ENCODE measurements around the gene OR5H1. TPM values are rescaled to one million over a fixed set of nuclear protein-coding genes. Genes with fewer than 3 reads are reported as not detected.
A peak's percentile ranks its signal among the peaks of the same experiment; 100 is the strongest.
"Not testable (repeated sequence)": the region's sequence is repeated elsewhere in the genome, so short reads cannot be mapped to it uniquely, and the experiment has no call there.

OR5H1 gene
- total RNA-seq, 1 donor from 2014 or later, result not detected

GRCh38 chr3:98109807-98110549 lies 20.5 kb upstream of the OR5H1 start:
- H3K9me3 Mint-ChIP-seq (ENCODE audit: low read depth), result no peaks in the 10 kb centered on the region
- TF ChIP-seq, protein P1, sequence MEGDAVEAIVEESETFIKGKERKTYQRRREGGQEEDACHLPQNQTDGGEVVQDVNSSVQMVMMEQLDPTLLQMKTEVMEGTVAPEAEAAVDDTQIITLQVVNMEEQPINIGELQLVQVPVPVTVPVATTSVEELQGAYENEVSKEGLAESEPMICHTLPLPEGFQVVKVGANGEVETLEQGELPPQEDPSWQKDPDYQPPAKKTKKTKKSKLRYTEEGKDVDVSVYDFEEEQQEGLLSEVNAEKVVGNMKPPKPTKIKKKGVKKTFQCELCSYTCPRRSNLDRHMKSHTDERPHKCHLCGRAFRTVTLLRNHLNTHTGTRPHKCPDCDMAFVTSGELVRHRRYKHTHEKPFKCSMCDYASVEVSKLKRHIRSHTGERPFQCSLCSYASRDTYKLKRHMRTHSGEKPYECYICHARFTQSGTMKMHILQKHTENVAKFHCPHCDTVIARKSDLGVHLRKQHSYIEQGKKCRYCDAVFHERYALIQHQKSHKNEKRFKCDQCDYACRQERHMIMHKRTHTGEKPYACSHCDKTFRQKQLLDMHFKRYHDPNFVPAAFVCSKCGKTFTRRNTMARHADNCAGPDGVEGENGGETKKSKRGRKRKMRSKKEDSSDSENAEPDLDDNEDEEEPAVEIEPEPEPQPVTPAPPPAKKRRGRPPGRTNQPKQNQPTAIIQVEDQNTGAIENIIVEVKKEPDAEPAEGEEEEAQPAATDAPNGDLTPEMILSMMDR (IDR thresholded peaks at IDR 0.05), result no peak
- H3K4me3 Mint-ChIP-seq (ENCODE audit: unreplicated experiment), result no peak overlapping the region

DNA sequence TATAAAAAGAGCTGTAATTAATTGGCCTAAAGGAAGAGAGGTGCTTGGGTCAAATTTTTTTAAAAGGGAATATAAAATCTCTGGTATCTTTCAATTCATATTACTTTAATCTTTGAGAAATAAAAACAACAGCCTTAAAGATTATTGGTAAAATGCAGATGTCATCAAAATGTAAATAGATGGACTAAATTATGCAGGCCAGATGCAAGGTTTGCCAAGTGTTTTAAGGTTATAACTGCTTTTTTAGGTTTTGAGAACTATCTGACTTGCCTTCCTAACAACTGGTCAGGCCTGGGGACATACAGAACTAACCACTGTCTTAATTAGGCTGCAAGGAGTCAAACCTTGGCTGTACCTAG lies 20.0 kb upstream of the OR5H1 start:
- Mint-ChIP-seq H3K9me3 (ENCODE audit: low read depth) (no peaks in the 10 kb centered on the region), H3K4me3 (ENCODE audit: unreplicated experiment) (no peak overlapping the region), H3K27ac (ENCODE audit: unreplicated experiment) (no peak overlapping the region), H3K36me3 (ENCODE audit: low read depth) (no peaks in the 10 kb centered on the region), H3K27me3 (ENCODE audit: low read depth) (peaks cover 9% of the 10 kb centered on the region), H3K4me1 (ENCODE audit: low read depth) (no peaks in the 10 kb centered on the region)
- TF ChIP-seq, protein P1 (IDR thresholded peaks at IDR 0.05), result no peak
- no peak for DNase-seq (ENCODE audit: low spot score)

More at GRCh38 chr3:98109807-98110549, 20.5 kb upstream of the OR5H1 start:
- Mint-ChIP-seq H3K27me3 (ENCODE audit: low read depth) (peaks cover 9% of the 10 kb centered on the region), H3K36me3 (ENCODE audit: low read depth) (no peaks in the 10 kb centered on the region), H3K4me1 (ENCODE audit: low read depth) (no peaks in the 10 kb centered on the region), H3K27ac (ENCODE audit: unreplicated experiment) (no peak overlapping the region)
- DNase-seq (ENCODE audit: low spot score), result peak; percentile 29

GRCh38 chr3:98114264-98114663 lies 16.3 kb upstream of the OR5H1 start:
- no peak for DNase-seq (ENCODE audit: low spot score)
- H3K4me3 Mint-ChIP-seq (ENCODE audit: unreplicated experiment), result no peak overlapping the region
- no peak overlapping the region for H3K27ac Mint-ChIP-seq (ENCODE audit: unreplicated experiment)
- TF ChIP-seq, protein P1 (IDR thresholded peaks at IDR 0.05), result no peak
- H3K9me3 Mint-ChIP-seq (ENCODE audit: low read depth), result peaks cover 6% of the 10 kb centered on the region
- H3K4me1 Mint-ChIP-seq (ENCODE audit: low read depth), result no peaks in the 10 kb centered on the region
- H3K27me3 Mint-ChIP-seq (ENCODE audit: low read depth), result peaks cover 12% of the 10 kb centered on the region
- no peaks in the 10 kb centered on the region for H3K36me3 Mint-ChIP-seq (ENCODE audit: low read depth)

DNA sequence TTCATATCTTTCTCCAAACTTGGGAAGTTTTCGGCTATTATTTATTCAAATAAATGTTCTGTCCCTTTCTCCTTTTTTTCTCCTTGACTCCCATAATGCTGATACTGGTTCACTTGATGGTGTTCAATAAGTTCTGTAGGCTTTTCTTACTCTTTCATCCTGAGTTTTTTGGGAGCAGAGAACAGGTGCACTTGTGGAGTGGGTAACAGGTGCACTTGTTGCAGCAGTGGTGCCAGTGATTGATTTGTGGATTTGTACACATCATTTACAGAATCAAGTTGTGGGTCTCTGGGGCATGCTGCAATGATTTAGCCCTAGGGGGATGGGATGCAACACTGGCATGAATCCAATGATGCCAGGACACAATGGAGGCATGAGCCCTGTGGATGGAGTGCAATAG lies 14.8 kb upstream of the OR5H1 start:
- DNase-seq (ENCODE audit: low spot score), result no peak
- TF ChIP-seq, protein P1 (IDR thresholded peaks at IDR 0.05), result no peak
- Mint-ChIP-seq H3K27me3 (ENCODE audit: low read depth) (peaks cover 16% of the 10 kb centered on the region), H3K27ac (ENCODE audit: unreplicated experiment) (no peak overlapping the region), H3K9me3 (ENCODE audit: low read depth) (peaks cover 6% of the 10 kb centered on the region), H3K4me1 (ENCODE audit: low read depth) (no peaks in the 10 kb centered on the region), H3K36me3 (ENCODE audit: low read depth) (no peaks in the 10 kb centered on the region), H3K4me3 (ENCODE audit: unreplicated experiment) (no peak overlapping the region)

GRCh38 chr3:98136631-98137030 lies 6.1 kb downstream of the OR5H1 start:
- TF ChIP-seq, protein P1 (IDR thresholded peaks at IDR 0.05), result no peak

DNA sequence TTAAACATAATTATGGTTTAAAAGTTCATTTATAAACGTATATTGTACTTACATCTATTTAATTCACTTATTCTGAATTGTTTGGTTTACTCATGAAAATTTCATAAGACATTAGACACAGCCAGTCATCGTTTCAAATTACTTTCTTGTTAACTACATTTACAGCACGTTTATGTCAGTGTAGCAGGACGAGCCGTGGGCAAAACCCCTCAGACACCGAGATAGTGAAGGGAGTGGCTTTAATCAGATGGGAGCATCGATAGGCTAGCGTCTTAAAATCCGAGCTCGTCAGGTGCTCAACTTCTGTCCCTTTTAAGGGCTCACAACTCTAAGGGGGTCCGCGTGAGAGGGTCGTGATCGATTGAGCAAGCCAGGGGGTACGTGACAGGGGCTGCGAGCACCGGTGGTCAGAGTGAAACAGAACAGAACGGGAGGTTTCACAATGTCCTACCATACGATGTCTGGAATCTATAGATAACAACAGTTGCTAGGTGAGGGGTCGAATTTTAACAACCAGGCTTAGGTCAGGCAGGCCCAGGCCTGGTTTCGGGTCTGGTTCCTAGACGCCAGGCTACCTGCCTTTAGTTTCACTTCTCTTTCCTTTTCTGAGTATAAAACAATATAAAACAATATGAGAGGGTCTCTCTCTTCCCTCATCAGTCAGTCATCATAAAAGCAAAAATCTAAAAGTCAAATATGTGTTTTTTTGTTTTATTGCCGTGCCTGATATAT lies 7.5 kb downstream of the OR5H1 start:
- H3K36me3 Mint-ChIP-seq (ENCODE audit: low read depth); DNase-seq (ENCODE audit: low spot score); H3K4me1 Mint-ChIP-seq (ENCODE audit: low read depth); H3K27ac Mint-ChIP-seq (ENCODE audit: unreplicated experiment); H3K4me3 Mint-ChIP-seq (ENCODE audit: unreplicated experiment); H3K27me3 Mint-ChIP-seq (ENCODE audit: low read depth); H3K9me3 Mint-ChIP-seq (ENCODE audit: low read depth): not testable (repeated sequence)

More at GRCh38 chr3:98136631-98137030, 6.1 kb downstream of the OR5H1 start:
- H3K9me3 Mint-ChIP-seq (ENCODE audit: low read depth), result no peaks in the 10 kb centered on the region
- no peak overlapping the region for H3K27ac Mint-ChIP-seq (ENCODE audit: unreplicated experiment)
- DNase-seq (ENCODE audit: low spot score), result no peak
- H3K4me3 Mint-ChIP-seq (ENCODE audit: unreplicated experiment), result no peak overlapping the region
- no peaks in the 10 kb centered on the region for H3K4me1 Mint-ChIP-seq (ENCODE audit: low read depth)
- H3K27me3 Mint-ChIP-seq (ENCODE audit: low read depth), result peaks cover 3% of the 10 kb centered on the region
- no peaks in the 10 kb centered on the region for H3K36me3 Mint-ChIP-seq (ENCODE audit: low read depth)
